Neutrophil (primary cell): ENCODE results near the gene NUDT4.

Source experiments
- H3K27ac ChIP-seq: fragments of 200-600 bp; sonication (generic); 2 replicates; pipeline ENCODE4 v1.5.1; 2016; ENCODE audit warnings: mild to moderate bottlenecking, moderate library complexity
- H3K27me3 ChIP-seq: fragments of 200-600 bp; sonication (generic); 2 replicates; pipeline ENCODE4 v1.6.0; 2016; ENCODE audit warnings: mild to moderate bottlenecking
- H3K36me3 ChIP-seq: fragments of 200-600 bp; sonication (generic); 2 replicates; pipeline ENCODE4 v1.5.1; 2017
- H3K4me1 ChIP-seq, 2 experiments: fragments of 200-600 bp in 1 of 2; sonication (generic) in 1 of 2; 1 replicate in 1 of 2; 2 replicates in 1 of 2; pipeline versions ENCODE4 v1.5.1 to v1.6.1; 2013 to 2016; ENCODE audit warnings: low read depth in 1 of 2, low read length in 1 of 2, mild to moderate bottlenecking in 1 of 2, moderate library complexity in 1 of 2; ENCODE audit not compliant: control insufficient read depth in 1 of 2, insufficient read depth in 1 of 2
- H3K4me3 ChIP-seq, 2 experiments: fragments of 200-600 bp in 1 of 2; sonication (generic) in 1 of 2; 1 replicate in 1 of 2; 2 replicates in 1 of 2; pipeline ENCODE4 v1.5.1; 2013 to 2016; ENCODE audit warnings: low read depth in 1 of 2, low read length in 1 of 2, mild to moderate bottlenecking in 1 of 2, moderate library complexity in 1 of 2
- H3K9me3 ChIP-seq: fragments of 200-600 bp; sonication (generic); 2 replicates; pipeline ENCODE4 v1.5.1; 2016
- TF ChIP-seq, protein P1 (sequence below): fragments of 200-600 bp; sonication (generic); IDR thresholded peaks from 2 replicates; pipeline ENCODE4 v1.5.1; 2016; ENCODE audit warnings: antibody characterized with exemption

The NUDT4 gene

DNA sequence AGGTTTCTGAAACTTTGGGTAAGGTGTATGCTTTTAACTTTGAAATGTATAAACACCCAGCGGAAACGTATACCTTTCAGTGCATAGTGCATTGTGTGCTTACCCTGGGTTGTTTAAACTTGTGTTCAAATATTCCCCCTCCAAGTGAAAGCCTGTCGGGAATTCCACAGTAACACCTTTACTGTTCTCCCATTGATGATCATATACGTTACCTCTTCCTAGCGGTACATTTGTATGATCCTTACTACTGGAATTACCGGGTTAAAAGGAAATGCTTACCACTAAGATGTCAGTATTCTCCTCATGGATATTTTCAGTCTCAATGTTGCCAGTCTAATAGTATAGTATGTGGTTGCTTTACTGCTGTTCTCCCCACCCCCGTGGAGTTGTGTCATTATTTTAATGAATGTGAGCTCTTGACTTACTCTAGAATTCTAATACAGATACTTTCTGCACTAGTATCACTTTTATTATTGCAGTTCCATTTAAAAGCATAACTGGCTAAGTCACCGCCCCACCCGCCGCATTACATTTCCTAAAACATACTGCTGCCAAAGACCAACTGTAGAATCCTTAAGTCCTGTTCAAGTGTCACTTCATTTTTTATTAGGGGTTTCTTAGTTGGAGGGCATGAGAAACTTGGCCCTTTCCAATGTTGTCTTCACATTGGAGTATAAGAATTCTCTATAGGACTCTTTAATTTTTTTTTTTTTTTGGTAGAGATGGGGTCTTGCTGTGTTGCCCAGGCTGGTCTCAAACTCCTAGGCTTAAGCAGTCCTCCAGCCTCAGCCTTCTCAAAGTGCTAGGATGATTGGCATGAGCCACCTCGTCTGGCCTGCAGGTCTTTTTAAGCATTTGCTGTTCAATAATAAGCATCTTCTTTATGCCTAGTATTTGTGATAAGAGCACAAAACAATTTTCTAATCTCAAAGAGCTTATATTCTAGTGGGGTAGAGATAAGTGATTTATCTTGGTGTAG is 24.9 kb downstream of the NUDT4 start:
- H3K4me3 ChIP-seq = no peak overlapping the region
- no peaks in the 10 kb centered on the region for H3K9me3 ChIP-seq
- TF ChIP-seq, protein P1, sequence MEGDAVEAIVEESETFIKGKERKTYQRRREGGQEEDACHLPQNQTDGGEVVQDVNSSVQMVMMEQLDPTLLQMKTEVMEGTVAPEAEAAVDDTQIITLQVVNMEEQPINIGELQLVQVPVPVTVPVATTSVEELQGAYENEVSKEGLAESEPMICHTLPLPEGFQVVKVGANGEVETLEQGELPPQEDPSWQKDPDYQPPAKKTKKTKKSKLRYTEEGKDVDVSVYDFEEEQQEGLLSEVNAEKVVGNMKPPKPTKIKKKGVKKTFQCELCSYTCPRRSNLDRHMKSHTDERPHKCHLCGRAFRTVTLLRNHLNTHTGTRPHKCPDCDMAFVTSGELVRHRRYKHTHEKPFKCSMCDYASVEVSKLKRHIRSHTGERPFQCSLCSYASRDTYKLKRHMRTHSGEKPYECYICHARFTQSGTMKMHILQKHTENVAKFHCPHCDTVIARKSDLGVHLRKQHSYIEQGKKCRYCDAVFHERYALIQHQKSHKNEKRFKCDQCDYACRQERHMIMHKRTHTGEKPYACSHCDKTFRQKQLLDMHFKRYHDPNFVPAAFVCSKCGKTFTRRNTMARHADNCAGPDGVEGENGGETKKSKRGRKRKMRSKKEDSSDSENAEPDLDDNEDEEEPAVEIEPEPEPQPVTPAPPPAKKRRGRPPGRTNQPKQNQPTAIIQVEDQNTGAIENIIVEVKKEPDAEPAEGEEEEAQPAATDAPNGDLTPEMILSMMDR = no peak
- no peaks in the 10 kb centered on the region for H3K27me3 ChIP-seq
- peaks cover 0 to 3% of the 10 kb centered on the region in 2 experiments for H3K4me1 ChIP-seq
- H3K27ac ChIP-seq = no peak overlapping the region
- H3K36me3 ChIP-seq = peaks cover 39% of the 10 kb centered on the region

DNA sequence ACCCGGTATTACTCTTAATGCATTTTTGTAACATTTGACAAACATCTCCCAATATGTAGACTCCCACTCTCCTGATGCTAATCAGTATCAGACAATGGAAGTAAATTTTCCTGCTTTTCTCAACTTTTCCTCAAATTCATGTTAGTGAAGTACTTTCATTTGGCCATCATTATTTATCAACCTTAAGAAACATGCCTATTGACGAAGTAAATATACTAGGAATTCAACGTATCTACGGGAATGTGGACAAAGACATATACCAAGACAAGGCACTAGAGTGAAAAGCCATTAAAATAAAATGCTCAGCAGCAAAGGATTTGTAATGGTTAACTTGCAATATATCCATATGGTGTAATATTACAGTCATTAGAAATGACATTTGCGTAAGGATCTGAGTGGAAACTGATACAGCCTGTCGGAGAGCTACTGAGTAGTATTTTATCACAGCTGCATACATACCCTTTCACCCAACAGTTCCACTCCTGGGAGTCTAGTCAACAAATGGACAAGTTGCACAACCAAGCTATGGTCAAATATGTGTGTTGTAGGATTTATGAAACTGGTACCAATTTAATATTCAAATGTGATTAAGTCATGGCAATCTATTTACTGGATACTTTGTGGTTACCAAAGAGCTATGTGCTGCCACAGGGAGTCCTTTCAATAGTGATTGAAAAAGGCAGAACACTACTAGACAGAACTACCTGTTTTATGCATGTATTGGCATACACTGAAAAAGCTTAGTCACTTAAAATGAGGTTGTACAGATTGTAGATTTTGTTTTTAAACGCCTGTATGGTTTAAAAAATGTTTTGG is 26.5 kb downstream of the NUDT4 start:
- Histone ChIP-seq H3K9me3 (no peaks in the 10 kb centered on the region), H3K4me3 (no peak overlapping the region), H3K4me1 (peaks cover 0 to 3% of the 10 kb centered on the region in 2 experiments), H3K27me3 (no peaks in the 10 kb centered on the region), H3K27ac (no peak overlapping the region), H3K36me3 (peaks cover 33% of the 10 kb centered on the region)
- TF ChIP-seq, protein P1 = no peak

DNA sequence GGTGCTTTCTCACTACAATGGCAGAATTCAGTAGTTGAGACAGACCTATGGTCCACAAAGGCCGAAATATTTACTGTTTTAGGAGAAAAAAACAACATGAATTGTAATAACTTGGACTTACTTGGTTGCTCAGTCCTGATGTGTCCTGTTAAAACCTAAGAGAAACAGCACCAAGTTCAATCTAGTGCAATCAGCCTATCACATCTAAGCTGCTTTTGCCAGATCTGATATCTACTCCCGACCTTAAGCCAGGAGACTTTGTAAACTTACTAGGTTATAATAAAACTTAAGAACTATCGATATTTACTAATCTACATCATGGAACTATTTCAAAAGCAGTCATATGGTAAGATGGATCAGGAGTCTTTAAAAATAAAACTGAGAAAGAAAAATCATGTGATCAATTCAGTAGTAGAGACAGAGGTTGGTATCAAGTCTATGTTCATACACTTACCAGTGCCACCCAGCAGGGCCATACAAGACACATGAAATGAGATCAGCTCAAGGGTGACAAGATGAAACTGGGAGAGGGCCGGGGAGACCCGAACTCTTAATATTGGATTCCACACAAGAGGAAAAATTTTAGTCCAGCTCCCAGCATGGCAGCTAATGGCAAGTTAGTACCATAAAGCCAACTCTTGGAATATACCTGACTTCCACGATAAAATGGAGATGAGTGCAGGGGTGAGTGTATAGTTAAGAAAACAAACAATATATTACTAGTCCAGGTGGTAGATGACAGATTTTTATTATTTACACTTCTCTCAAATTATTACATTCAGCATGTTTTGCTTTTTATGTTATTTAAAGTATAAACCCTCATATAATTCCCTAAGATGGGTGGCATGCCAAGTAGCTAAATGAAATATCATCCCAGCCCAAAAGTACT is 27.5 kb downstream of the NUDT4 start:
- TF ChIP-seq, protein P1 = no peak
- Histone ChIP-seq H3K4me3 (no peak overlapping the region), H3K36me3 (peaks cover 40% of the 10 kb centered on the region), H3K4me1 (peaks cover 0 to 3% of the 10 kb centered on the region in 2 experiments), H3K27me3 (no peaks in the 10 kb centered on the region), H3K27ac (no peak overlapping the region), H3K9me3 (no peaks in the 10 kb centered on the region)

DNA sequence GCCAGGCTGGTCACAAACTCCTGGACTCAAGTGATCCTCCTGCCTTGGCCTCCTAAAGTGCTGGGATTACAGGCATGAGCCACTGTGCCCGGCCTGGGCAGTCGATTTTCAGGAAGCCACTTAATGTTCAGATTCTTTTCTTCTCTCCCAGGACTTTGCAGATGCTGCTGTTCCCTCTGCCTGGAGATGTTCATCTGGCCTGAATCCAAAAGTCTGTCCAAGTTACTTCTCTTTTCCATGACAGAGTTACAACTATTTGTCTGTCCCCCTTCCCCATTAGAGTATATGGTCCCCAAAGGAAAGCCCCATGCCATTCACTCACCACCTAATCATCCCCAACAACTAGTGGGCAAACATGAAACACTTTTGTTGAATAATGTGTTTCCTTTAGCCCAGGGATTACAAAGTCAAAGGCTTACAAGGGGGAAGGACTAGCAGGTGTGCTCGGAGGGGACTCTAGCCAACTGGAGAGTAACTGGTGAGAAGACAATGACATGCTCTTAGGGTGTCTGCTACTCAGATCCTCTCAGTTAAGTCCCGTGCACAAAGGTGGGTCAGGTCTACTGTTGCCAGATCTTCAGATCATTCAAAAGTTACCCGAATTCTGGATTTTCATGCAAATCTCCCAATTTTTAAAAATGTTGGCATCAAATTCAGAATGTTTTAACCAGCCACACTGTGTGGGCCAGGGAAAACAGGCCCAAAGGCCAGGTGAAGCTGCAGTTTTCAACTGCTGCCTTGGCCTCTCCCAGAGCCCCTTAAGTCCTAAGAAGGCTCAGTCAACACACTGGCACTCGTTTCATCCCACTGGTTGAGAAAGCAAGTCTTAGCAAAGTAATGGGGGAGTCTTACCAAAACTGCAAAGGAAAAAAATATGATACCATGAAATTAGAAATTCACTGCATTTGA is 29.6 kb downstream of the NUDT4 start:
- H3K27me3 ChIP-seq = no peaks in the 10 kb centered on the region
- TF ChIP-seq, protein P1 = no peak
- no peak overlapping the region for H3K4me3 ChIP-seq
- peaks cover 42% of the 10 kb centered on the region for H3K36me3 ChIP-seq
- H3K4me1 ChIP-seq = peaks cover 2 to 5% of the 10 kb centered on the region in 2 experiments
- no peaks in the 10 kb centered on the region for H3K9me3 ChIP-seq
- no peak overlapping the region for H3K27ac ChIP-seq
